OCI-LY3 (cell line): Measurements from ENCODE around the gene NNAT.

Source experiments
- H2AFZ ChIP-seq: fragments of 200-600, 300-600 bp; shearing (Covaris generic); 2 replicates; pipeline ENCODE4 v1.6.0; 2014; ENCODE audit warnings: antibody characterized with exemption, low read depth, low read length
- H3K27ac ChIP-seq: fragments of 200-600, 300-600 bp; sonication (generic); 2 replicates; pipeline ENCODE4 v1.5.1; 2014; ENCODE audit warnings: mild to moderate bottlenecking, low read length, moderate library complexity, mixed read lengths
- H3K27me3 ChIP-seq: fragments of 200-600, 300-600 bp; sonication (generic); 2 replicates; pipeline ENCODE4 v1.6.1; 2014; ENCODE audit warnings: low read depth, low read length, mixed read lengths
- H3K36me3 ChIP-seq: fragments of 200-600, 300-600 bp; sonication (generic); replicated peaks from 2 replicates; pipeline ENCODE3; 2014; ENCODE audit warnings: low read depth, low read length, mixed read lengths
- H3K4me1 ChIP-seq: fragments of 300-600, 200-600 bp; sonication (generic); 2 replicates; pipeline ENCODE4 v1.6.1; 2014; ENCODE audit warnings: low read length, mixed read lengths
- H3K4me2 ChIP-seq: fragments of 200-600, 300-600 bp; sonication (generic); 2 replicates; pipeline ENCODE4 v1.6.1; 2014; ENCODE audit warnings: low read length, mixed read lengths
- H3K4me3 ChIP-seq: fragments of 300-600, 200-600 bp; sonication (generic); 2 replicates; pipeline ENCODE4 v1.5.1; 2014; ENCODE audit warnings: antibody characterized with exemption, mild to moderate bottlenecking, low read length, moderate library complexity
- H3K79me2 ChIP-seq: fragments of 300-600, 200-600 bp; shearing (Covaris generic); 2 replicates; pipeline ENCODE4 v1.6.1; 2014; ENCODE audit warnings: mild to moderate bottlenecking, low read length, mixed read lengths
- H3K9ac ChIP-seq: fragments of 300-600, 200-600 bp; shearing (Covaris generic); 2 replicates; pipeline ENCODE4 v1.6.0; 2014; ENCODE audit warnings: mild to moderate bottlenecking, low read length, moderate library complexity
- H3K9me3 ChIP-seq: fragments of 200-600, 300-600 bp; shearing (Covaris generic); 2 replicates; pipeline ENCODE4 v1.6.1; 2014; ENCODE audit warnings: low read length, mixed read lengths; ENCODE audit not compliant: insufficient read depth
- H4K20me1 ChIP-seq: fragments of 200-600, 300-600 bp; sonication (generic); 2 replicates; pipeline ENCODE4 v1.6.1; 2016; ENCODE audit warnings: low read length, mixed read lengths; ENCODE audit not compliant: insufficient read depth
- EZH2phosphoT487 ChIP-seq: fragments of 200-600 bp; shearing (Covaris generic); IDR thresholded peaks from 2 replicates; pipeline ENCODE4 v1.6.1; 2018; ENCODE audit warnings: antibody characterized with exemption, mixed run types, low read depth
- TF ChIP-seq, protein P1 (sequence below): fragments of 200-600, 300-600 bp; sonication (generic); IDR thresholded peaks from 2 replicates; pipeline ENCODE4 v1.5.1; 2014; ENCODE audit warnings: antibody characterized with exemption, low read length, low read depth

Gene NNAT

DNA sequence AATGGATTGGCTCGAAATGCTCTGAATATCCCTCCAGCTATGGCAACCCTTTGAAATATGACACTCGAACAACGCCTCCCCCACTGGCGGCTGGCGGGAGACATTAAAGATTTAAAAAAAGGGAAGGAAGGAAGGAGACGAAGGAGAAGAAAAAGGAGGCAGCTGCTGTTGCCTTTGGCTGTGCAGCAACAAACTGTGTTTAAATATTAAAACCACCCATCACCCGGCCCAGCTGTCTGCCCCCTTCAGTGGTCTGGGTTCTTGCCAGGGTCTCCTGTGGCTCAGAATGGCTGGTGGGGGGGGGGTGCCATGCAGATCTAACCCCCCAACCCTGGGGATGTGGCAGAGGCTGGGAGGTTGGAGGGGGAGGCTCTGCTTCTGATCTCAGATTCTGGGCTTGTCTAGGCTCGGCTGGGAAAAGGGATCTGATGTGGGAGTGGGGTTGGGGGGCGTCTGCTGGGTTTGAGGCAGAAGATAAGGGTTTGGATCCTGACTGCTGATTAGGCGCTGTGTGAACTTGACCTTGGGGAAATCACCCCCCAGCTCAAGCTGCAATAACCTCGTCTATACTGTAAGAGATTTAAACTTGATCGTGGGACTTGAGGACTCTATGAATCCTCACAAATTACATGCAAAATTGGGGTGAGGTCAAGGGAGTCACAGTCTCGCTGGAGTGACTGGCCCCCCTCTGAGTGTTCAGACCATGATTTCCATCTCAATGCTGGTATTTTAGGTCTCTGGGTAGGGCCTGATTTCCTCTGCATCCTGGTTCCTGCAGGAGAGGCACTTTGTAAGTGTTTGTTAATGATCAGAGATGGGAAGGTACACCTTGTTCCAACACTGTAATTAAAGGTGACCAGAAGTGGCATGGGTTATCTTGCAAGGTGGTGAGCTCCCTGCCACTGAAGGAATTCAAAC is 46.9 kb downstream of the NNAT start:
- Histone ChIP-seq H3K9ac (no peak overlapping the region), H3K27ac (no peak overlapping the region), H3K4me2 (no peak overlapping the region), H4K20me1 (no peaks in the 10 kb centered on the region), H3K27me3 (peaks cover 70% of the 10 kb centered on the region), H3K4me3 (no peak overlapping the region), H3K79me2 (no peaks in the 10 kb centered on the region), H3K9me3 (no peaks in the 10 kb centered on the region), H3K36me3 (no peaks in the 10 kb centered on the region), H3K4me1 (peaks cover 3% of the 10 kb centered on the region; the same call in 1 of the 2 replicates), H2AFZ (no peak overlapping the region)
- TF ChIP-seq EZH2phosphoT487: no peak
- TF ChIP-seq, protein P1, sequence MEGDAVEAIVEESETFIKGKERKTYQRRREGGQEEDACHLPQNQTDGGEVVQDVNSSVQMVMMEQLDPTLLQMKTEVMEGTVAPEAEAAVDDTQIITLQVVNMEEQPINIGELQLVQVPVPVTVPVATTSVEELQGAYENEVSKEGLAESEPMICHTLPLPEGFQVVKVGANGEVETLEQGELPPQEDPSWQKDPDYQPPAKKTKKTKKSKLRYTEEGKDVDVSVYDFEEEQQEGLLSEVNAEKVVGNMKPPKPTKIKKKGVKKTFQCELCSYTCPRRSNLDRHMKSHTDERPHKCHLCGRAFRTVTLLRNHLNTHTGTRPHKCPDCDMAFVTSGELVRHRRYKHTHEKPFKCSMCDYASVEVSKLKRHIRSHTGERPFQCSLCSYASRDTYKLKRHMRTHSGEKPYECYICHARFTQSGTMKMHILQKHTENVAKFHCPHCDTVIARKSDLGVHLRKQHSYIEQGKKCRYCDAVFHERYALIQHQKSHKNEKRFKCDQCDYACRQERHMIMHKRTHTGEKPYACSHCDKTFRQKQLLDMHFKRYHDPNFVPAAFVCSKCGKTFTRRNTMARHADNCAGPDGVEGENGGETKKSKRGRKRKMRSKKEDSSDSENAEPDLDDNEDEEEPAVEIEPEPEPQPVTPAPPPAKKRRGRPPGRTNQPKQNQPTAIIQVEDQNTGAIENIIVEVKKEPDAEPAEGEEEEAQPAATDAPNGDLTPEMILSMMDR: no peak

DNA sequence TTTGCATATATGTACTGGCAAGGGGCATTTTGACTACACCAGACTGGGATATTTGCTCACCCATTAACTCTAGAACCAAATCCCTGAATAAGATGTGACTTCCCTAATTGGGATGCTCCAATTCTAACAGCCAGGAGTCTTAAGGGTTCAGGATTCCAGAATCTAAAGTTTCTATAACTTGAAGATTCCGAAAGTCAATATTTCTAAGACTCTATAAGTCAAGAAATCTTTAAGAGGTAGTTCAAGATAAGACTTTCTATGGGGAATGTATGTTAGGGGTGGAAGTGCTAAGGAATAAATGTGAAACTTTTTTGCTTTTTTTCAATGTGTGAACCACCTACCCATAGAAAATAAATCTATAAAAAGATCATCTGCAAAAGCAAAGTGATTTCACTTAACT is 49.4 kb downstream of the NNAT start:
- no peaks in the 10 kb centered on the region for H3K4me1 ChIP-seq
- H2AFZ ChIP-seq: no peak overlapping the region
- H3K4me3 ChIP-seq: no peak overlapping the region
- no peaks in the 10 kb centered on the region for H4K20me1 ChIP-seq
- no peaks in the 10 kb centered on the region for H3K9me3 ChIP-seq
- no peak overlapping the region for H3K9ac ChIP-seq
- H3K27ac ChIP-seq: no peak overlapping the region
- TF ChIP-seq, protein P1: no peak
- TF ChIP-seq EZH2phosphoT487: no peak
- no peak overlapping the region for H3K4me2 ChIP-seq
- no peaks in the 10 kb centered on the region for H3K79me2 ChIP-seq
- peaks cover 51% of the 10 kb centered on the region for H3K27me3 ChIP-seq
- H3K36me3 ChIP-seq: no peaks in the 10 kb centered on the region

DNA sequence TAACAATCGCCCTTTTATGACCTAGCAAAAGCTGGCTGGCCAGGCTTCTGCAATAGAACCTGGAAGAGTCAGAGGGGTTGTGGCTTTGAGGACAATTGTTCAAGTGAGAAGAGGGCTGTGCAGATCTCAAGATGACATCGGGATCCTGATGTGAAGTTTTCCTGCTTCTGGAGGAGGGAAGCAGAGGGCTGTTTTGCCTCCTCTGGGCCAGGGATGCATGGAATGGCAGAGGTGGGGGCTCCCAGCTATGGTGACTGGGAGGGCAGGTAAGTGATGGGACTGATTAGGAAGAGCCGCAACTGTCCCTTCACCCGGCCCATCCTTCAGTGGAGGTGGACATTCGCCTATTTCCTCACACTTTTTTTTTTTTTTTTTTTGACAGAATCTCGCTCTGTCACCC is 50.0 kb downstream of the NNAT start:
- TF ChIP-seq, protein P1: no peak
- no peak for TF ChIP-seq EZH2phosphoT487
- 0 out of 2 replicates have a peak, but pooled peaks cover 3% of the 10 kb centered on the region for H4K20me1 ChIP-seq
- no peaks in the 10 kb centered on the region for H3K79me2 ChIP-seq
- H3K36me3 ChIP-seq: no peaks in the 10 kb centered on the region
- no peak overlapping the region for H3K4me2 ChIP-seq
- no peak overlapping the region for H3K27ac ChIP-seq
- no peak overlapping the region for H2AFZ ChIP-seq
- H3K4me3 ChIP-seq: no peak overlapping the region
- peaks cover 48% of the 10 kb centered on the region for H3K27me3 ChIP-seq
- no peaks in the 10 kb centered on the region for H3K9me3 ChIP-seq
- H3K4me1 ChIP-seq: peaks cover 6% of the 10 kb centered on the region
- no peak overlapping the region for H3K9ac ChIP-seq
